NCI-H1092 treated with DMSO at 0.1 percent for 48 hours (cell line): Measurements from ENCODE around the gene DOCK11.
A peak's percentile ranks its signal among the peaks of the same experiment; 100 is the strongest.
"Not testable (repeated sequence)": the region's sequence is repeated elsewhere in the genome, so short reads cannot be mapped to it uniquely, and the experiment has no call there.

Experiments used
- DNase-seq: peaks from one replicate; lab custom pipeline; 2025; lab: John Stamatoyannopoulos, UW

The DOCK11 gene

DNA sequence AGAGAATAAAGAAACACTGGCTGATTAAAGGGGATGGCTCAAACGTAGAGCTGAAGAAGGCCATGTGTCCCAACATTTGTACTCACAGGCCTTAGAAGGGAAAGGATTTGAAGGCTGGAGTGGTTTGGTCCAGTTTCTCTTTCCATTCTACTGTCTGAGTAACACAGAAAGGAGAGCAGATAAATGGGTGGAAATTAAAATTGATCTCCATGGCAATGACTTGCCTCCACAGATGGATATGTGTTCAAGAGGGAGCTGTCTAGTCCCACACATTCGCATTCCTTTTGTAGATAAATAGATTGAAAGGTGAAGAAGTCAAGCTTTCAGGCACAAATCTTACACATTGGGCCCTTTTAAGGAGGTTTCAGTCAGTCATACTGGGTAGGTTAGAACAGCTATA is 74.6 kb downstream of the DOCK11 start:
- DNase-seq = no peak

DNA sequence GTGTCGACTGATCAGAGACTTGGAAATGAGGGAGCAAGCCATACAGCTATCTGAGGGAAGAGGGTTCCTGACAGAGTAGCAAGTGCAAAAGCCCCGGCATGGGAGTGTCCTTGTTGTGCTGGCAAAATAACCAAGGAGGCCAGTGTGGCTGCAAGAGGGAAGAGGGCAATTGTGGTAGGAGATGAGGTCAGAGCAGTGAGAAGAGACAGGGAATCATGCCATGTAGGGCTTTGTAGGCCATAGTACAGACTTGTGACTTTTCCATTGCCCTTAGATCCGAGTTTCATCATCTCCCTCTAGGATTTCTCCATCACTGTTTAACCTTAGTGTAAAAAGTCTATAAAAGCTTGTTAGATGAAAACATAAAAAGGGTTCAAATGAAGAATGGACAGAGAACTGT is 76.2 kb downstream of the DOCK11 start:
- no peak for DNase-seq

DNA sequence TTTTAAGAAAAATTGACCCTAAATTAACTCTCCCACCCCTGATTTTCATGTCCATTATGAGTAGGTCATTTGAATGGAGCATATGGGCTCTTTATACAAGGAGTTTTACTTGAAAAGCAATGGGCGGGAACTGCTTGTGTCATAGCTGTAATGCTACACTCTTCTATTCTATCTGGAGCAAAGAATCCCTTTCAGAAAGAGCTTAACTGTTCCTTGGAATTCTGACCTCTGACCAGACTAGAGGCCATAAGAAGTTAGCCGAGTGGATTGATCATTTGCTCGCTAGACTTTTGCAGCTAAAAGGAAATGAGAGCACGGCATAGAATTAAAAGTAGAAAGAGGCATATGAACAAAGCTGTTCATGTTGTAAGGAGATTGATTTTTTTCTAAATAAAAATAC is 79.1 kb downstream of the DOCK11 start:
- no peak for DNase-seq

DNA sequence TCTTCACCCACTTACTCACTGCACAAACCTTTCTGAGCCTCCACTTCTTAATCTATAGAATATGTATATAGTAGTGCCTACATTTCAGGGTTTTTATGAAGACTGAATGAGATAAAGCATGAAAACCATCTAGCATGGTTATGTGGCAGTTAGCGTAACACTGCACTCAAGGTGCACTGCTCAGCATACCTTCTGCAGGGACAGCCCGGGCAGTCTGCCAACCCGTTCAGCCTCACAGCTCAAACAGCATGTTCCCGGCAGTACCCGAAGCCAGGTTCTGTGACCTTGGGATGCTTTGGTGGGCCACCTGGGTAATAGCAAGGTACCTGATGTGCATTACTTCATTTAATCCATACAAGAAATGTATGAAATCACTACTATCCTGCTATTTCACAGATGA is 81.4 kb downstream of the DOCK11 start:
- DNase-seq = peak; percentile 6

DNA sequence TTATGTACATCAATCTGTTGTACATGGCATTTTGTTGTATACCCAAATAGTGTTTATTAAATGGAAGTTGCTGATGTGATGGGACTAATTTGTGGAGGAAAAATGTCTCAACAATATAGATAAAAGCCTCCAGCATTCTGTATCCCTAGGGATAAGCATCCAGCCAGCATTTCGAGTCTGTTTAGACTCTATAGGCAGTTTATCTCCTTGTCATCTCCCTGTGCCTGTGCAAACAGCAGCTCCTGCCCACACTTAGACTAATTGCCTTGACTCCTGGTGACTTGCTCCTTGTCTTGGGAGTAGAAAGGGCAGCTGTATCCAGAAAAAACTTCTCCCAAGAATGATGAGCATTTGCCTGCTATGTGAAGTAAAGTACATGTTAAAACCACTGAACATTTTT is 83.8 kb downstream of the DOCK11 start:
- DNase-seq = no peak

DNA sequence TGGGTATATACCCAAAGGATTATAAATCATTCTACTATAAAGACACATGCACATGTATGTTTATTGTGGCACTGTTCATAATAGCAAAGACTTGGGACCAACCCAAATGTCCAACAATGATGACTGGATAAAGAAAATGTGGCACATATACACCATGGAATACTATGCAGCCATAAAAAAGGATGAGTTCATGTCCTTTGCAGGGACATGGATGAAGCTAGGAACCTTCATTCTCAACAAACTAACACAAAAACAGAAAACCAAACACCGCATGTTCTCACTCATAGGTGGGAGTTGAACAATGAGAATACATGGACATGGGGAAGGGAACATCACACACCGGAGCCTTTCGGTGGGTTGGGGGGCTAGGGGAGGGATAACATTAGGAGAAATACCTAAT is 87.3 kb downstream of the DOCK11 start:
- not testable (repeated sequence) for DNase-seq

DNA sequence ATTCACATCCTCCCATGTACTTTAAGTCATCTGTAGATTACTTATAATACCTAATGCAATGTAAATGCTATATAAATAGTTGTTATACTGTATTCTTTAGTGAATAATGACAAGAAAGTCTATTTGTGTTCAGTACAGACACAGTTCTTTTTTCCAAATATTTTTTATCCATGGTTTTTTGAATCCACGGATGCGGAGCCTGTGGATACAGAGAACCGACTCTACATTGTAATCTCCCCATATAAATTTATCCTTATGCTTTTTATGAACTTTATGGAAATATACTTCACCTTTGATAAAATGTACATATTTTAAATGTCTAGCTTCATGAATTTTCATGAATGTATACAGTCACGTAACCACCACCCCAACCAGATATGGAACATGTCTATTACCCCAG is 88.2 kb downstream of the DOCK11 start:
- DNase-seq = no peak

DNA sequence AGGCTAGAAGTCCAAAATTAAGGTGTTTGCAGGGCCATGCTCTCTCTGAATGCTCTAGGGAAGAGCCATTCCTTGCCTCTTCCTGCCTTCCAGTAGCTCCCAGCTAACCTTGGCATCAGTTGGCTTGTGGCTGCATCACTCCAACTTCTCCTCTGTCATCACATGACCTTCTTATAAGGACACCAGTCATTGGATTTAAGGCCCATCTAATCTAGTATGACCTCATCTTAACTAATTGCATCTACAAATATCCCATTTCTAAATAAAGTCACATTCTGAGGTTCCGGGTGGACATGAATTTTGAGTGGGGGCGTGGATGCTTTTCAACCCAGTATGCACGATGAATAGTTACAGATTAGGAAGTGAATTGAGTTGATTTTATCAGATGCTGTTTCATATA is 89.7 kb downstream of the DOCK11 start:
- no peak for DNase-seq

DNA sequence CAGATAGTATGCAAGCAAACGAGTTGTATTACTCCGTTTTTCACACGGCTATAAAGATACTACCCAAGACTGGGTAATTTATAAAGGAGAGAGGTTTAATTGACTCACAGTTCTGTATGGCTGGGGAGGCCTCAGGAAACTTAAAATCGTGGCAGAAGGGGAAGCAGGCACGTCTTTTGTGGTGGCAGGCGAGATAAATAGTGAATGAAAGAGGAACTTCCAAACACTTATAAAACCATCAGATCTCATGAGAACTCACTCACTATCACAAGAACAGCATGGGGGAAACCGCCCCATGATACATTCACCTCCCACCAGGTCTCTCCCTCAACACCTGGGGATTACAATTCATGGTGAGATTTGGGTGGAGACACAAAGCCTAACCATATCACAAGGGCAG is 90.6 kb downstream of the DOCK11 start:
- DNase-seq = not testable (repeated sequence)

DNA sequence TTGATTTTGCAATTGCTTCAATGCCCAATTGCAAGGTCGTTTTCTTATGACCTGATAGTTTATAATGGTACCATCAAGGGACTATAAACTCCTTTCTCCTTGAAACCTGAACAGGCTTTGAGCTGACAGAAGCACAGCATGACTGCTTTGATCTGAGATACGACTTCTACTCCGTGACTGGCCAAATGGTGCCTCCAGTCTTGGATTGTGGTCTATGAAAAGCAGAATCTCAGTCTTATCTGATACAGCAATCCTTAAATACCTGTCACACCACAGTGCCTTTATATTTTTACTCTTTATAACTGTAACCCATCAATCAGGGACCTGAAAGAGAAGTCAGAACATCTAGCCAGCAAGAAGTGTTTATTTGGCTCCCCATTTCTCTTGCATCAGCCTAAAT is 93.1 kb downstream of the DOCK11 start:
- DNase-seq = no peak

DNA sequence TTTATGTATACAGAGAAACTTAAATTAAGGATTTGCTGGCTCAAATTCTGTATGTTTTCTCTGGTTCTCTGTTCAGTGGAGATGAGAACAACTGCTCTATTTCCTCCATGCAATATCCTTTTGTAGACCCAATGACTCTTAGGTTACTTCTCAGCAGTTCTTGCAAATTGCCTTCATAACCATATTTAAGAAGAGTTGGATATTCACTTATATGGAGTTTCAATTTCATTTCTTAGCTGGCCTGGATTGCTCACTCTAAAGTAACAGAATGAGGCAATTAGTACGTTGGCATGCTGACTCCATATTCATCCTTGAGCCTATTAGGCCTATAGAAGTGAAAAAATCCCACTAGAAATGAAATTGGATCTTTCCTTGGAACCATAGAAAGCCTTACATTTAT is 93.6 kb downstream of the DOCK11 start:
- DNase-seq = no peak

DNA sequence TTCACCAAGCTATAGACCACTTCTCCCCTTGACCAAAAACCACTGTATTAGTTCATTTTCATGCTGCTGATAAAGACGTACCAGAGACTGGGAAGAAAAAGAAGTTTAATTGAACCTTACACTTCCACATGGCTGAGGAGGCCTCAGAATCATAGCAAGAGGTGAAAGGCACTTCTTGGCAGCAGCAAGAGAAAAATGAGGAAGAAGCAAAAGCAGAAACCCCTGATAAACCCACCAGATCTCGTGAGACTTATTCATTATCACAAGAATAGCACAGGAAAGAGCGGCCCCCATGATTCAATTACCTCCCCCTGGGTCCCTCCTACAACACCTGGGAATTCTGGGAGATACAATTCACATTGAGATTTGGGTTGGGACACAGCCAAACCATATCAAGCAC is 97.8 kb downstream of the DOCK11 start:
- no peak for DNase-seq

DNA sequence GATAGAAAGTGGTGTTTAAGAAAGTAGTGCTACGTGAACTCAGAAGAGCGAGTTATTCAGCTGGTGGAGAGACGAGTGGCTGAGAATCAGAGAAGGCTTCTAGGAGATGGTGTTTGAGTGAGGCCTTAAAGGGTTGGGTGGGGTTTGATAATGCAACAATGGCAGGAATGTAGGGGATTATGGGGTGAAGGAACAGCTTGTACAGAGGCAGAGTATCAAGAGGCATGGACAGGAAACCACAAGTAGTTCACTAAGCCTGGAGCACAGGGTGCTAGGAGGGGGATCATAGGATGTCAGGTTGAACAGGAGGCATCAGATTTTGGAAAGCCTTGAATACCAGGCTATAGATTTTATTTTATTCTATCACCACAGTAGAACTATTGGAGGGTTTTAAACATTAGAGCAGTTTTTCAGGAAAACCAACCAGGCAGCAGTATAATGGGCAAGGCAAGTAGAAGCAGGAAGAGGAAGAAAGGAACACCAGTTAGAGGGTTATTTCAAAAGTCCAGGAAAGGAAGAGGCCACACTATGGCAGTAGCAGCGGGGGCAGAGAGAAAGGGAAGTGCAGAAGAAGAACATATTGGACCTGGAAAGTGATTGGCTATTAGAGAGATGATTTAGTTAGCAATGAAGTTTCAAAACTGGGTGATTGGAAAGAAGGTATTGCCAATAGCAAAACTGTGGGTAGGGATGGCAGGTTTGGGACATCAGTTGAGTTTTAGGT is 99.2 kb downstream of the DOCK11 start:
- DNase-seq = no peak

DNA sequence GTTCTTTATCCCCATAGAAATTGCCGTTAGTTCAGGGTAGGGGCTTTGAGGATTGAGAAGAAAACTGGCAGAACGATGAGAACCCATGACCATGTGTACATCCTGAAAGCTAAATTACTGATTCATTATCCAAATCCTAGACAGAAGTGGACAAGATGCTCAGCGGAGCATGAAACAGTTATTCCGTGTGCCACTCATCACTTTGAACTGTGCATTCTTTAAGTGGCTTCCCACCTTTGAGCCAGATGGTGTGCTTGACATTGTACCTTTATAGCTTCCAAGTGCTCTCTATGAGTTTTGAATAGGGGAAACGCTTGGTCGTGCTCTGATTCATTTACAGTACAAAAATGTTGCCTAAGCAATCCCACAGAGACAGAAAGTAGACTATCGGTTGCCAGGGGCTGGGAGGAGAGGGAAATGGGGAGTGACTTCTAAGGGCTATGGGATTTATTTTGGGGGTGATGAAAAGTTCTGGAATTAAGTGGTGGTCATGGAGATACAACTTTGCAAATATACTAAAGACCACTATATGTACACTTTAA is 100.0 kb downstream of the DOCK11 start:
- DNase-seq = peak; percentile 63

DNA sequence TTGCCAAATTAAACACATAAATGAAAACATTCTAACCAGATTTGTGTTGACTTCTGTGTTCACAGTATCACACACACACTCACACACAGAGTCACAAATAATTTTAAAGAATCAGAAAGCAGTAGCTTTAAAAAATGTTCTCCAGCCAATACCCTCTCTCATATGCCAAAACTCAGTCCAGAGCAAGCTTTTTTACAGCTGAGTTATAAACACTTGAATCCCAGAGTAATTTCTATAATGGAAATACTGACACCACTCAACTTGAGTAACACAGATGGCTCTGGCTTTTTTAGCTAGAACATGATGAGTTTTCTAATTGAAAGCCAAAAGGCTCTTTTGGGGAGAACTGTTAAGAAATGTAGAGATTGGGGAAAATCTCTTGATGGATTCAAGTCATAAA is 100.8 kb downstream of the DOCK11 start:
- peak; percentile 18 for DNase-seq

DNA sequence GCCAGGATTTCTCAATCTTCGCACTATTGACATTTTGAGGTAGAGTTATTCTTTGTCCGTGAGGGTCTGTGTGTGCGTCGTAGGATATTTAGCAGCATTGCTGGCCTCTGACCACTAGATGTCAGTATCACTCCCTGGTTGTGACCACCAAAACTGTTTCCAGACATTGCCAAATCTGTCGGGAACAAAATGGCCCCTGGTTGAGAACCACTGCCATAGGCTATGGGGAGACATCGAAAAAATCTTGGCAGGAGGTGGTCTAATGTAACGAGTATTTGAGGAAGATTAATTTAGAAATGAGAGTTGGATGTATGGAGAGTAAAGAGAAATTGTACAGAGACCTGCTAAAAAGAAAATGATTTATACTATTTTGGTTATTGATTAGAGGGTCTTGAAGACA is 108.4 kb downstream of the DOCK11 start:
- peak; percentile 74 for DNase-seq

DNA sequence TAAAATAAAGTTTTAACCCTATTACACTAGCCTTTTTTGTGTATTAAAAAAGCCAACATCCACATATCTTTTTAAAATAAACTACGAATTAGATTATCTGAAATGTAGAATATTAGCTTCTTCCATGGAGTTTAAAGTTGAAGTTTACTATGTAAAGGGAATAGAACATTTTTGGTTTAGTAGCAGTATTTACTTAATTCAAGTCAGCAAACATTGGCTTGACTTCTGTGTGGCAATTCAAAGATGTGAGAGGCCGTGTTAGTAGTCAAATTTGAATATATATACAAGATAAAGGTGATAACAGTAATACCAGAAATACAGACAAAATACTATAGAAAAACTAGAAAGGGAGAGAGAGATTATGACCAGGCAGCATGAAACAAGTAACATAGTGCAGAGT is 116.7 kb downstream of the DOCK11 start:
- no peak for DNase-seq

DNA sequence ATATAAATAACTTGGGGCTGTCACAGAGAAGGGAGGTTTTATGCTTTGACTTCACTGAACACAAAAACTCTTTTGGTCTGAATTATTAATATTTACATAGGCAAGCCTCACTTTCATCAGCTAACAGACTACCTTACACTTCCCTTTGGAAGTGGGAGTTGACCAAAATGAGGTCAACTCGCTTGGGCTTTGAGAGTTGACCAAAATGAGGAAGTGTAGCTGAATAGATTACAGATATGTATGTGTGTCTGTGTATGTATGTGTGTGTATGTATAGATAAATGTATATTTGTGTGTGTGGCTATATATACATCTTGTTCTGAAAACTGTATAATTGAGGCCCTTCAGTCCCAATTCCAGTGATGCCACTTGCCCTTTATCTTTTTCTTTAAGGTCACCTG is 118.5 kb downstream of the DOCK11 start:
- DNase-seq = no peak

DNA sequence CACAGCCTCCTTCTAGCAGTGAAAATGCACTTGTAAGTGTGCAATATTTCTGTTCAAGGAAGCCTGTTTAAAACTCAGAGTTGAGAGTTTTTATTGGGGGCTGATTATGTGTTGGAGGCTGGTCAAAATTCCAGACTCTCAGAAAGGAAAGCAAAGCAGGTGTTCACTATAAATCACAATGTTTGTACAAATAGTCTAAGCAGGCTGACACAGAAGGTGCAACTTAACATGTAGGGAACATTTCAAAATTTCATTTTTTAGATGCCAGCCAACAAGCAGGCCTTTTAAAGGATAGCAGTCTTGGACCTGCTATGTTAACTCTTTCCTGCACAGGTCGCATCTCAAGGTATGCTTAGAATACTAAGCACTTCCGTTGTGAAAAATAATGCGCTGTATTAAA is 119.5 kb downstream of the DOCK11 start:
- no peak for DNase-seq

DNA sequence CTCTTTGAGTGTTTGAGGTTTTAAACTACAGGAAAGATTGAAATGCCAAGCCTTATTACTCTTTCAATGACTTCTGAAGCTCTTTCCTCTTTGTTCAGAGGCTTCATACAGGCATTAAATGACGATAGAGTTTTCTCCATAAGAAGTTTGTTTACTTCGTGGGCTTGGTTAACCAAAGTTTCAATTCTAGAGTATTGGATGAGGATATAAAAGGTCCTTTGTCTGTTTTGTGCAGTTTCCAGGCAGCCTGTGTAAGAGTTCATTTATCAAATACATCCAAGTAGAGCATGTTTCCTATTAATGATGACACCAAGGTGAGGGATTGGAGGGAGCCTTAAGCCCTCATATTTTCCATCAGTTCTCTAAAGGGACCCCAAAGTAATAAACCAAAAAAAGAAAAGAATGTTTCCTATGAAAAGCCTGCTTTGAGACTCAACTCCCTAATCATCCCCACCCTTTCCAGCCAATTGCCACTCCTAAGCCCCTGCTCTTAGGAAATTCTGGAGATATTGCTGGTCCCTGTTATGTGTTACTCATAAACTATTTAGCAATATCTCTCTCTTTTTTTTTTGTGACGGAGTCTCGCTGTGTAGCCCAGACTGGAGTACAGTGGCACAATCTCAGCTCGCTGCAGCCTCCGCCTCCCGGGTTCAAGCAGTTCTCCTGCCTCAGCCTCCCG is 125.6 kb downstream of the DOCK11 start:
- no peak for DNase-seq

DNA sequence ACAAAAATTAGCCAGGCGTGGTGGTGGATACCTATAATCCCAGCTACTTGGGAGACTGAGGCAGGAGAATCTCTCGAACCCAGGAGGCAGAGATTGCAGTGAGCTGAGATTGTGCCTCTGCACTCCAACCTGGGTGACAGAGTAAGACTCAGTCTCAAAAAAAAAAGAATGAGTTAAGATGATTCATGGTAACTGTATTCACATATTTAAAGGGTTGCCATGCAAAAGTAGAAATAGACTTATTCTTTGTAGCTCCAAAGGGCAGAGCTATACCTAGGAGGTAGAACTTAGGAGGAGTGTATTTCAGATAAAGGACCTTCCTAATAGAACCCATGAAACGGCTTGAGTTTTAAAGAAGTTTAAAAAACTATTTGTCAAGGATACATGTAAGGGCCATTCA is 127.4 kb downstream of the DOCK11 start:
- DNase-seq = no peak

DNA sequence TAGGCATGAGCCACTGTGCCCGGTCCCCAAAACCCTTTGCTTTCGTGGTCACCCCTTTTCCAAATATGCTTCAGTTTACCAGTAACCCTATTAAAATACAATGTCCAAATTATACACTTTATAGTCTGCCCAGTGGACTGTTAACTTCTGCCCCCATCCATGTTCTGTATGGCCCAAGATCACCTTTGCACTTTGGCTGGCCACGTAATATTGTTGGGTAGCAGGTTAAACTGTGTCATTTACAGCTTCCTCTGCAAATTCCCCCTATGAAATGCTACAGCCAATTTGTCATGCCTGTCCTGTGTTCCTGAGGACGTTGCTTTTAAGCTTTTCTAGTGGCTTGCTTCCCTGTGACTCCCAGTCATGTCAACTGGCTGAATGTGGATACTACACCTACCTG is 130.7 kb downstream of the DOCK11 start:
- no peak for DNase-seq

DNA sequence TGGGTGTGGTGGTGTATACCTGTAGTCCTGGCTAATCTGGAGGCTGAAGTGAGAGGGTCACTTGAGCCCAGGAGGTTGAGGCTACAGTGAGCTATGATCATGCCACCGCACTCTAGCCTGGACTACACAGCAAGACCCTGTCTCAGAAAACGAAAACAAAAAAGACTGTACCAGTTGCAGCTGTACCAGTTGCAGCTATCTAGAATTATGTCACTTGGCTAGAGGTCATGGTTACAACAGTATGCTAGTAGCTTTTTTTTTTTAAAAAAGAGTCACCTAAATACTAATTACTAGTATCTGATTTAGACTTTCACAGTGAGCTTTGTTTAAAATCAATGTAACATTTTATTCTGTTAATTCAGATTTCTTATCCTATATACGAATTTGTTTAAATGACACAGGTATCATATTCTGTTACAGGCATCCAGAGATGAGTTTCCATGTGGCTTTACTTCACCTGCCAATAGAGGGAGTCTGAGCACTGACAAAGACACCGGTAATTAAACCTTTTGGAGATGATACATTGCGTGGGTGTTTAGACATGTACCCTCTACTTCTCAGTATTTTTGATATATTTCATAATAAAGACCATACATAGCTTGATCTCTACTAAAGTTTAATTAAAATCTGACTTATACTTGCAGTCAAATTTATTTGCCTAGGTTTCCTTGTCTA is 131.6 kb downstream of the DOCK11 start:
- DNase-seq = peak; percentile 8
